C4-2B (cell line): ENCODE measurements around the gene CCR4.

Experiments used
- CTCF ChIP-seq: fragments of 450-650 bp; conservative IDR thresholded peaks from 2 replicates; pipeline ENCODE4 v1.5.1; 2017; ENCODE audit warnings: mild to moderate bottlenecking
- ZFX ChIP-seq: fragments of 450-650 bp; IDR thresholded peaks from 2 replicates; pipeline ENCODE4 v1.6.1; 2017

DNA sequence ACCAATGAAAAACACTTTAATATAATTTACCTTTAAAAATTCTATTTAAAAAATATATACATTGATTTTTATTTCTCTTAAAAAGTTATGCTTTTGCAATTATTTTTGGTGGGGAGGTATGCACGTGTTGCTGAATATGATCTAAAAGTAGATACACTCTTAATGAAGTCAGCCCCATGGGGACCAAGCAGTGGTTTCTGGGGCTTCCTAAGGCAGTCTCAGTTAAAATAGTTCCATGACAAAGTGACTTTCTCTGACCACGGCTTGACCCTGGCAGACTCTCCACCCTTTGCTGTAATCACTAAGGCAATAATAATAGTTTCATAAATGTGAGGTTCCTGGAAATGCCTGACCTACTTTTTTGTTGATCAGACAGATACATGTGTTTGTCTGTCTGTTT, 50.4 kb downstream of the CCR4 start:
- TF ChIP-seq CTCF (no peak), ZFX (no peak)
